ENCODE measurements around the gene SEMA4D. TPM values are rescaled to one million over a fixed set of nuclear protein-coding genes. Genes with fewer than 3 reads are reported as not detected.
A peak's percentile ranks its signal among the peaks of the same experiment; 100 is the strongest.

The SEMA4D gene
- total RNA-seq, 4 donors from 2014 or later = 1.5 to 27.8 (median 11.6) TPM

- intact Hi-C loops (cut with DNase I; ENCODE audit: low total_unique reads) = no loop called here
- Histone ChIP-seq H3K36me3 (no peaks in the 10 kb centered on the region), H3K4me1 (no peaks in the 10 kb centered on the region), H3K9me3 (no peaks in the 10 kb centered on the region), H3K27ac (no peak overlapping the region), H3K4me3 (no peak overlapping the region), H3K27me3 (no peaks in the 10 kb centered on the region)
- TF ChIP-seq CTCF (IDR thresholded peaks at IDR 0.05) (no peak), POLR2A (IDR thresholded peaks at IDR 0.05) (no peak)
- no peak for DNase-seq
These were observed 18.9 kb downstream of the SEMA4D start for GRCh38 chr9:89478821-89479668.

- intact Hi-C loops (cut with DNase I; ENCODE audit: low total_unique reads) = no loop called here
- Histone ChIP-seq H3K9me3 (no peaks in the 10 kb centered on the region), H3K36me3 (no peaks in the 10 kb centered on the region), H3K4me1 (no peaks in the 10 kb centered on the region), H3K27ac (peak overlapping the region; percentile 48 to 63), H3K27me3 (no peaks in the 10 kb centered on the region), H3K4me3 (no peak overlapping the region)
- TF ChIP-seq POLR2A (IDR thresholded peaks at IDR 0.05) (no peak), CTCF (IDR thresholded peaks at IDR 0.05) (no peak)
- DNase-seq = peak; percentile 39 to 56
These were observed 19.9 kb downstream of the SEMA4D start for GRCh38 chr9:89477811-89478630.

- Histone ChIP-seq H3K4me3 (no peak overlapping the region), H3K27me3 (no peaks in the 10 kb centered on the region), H3K9me3 (no peaks in the 10 kb centered on the region), H3K4me1 (no peaks in the 10 kb centered on the region), H3K36me3 (no peaks in the 10 kb centered on the region), H3K27ac (peak overlapping the region; percentile 48 to 63)
- DNase-seq = no peak
- no peak for TF ChIP-seq POLR2A (IDR thresholded peaks at IDR 0.05)
- no peak for TF ChIP-seq CTCF (IDR thresholded peaks at IDR 0.05)
- intact Hi-C loops (cut with DNase I; ENCODE audit: low total_unique reads) = no loop called here
These were observed 20.5 kb downstream of the SEMA4D start for GRCh38 chr9:89477384-89477783.

- intact Hi-C loops (cut with DNase I; ENCODE audit: low total_unique reads) = no loop called here
These were observed 21.4 kb downstream of the SEMA4D start for GRCh38 chr9:89476546-89476945.

More at GRCh38 chr9:89476546-89476945, 21.4 kb downstream of the SEMA4D start:
- no peak overlapping the region for H3K4me3 ChIP-seq
- no peaks in the 10 kb centered on the region for H3K9me3 ChIP-seq
- no peaks in the 10 kb centered on the region for H3K36me3 ChIP-seq
- H3K27ac ChIP-seq = no peak overlapping the region
- TF ChIP-seq CTCF (IDR thresholded peaks at IDR 0.05) (no peak), POLR2A (IDR thresholded peaks at IDR 0.05) (no peak)
- no peaks in the 10 kb centered on the region for H3K4me1 ChIP-seq
- DNase-seq = no peak
- no peaks in the 10 kb centered on the region for H3K27me3 ChIP-seq

Measured in uterus (tissue), 4 donors.